Psoas muscle (tissue), 8 donors: ENCODE measurements around the gene SFSWAP. TPM values are rescaled to one million over a fixed set of nuclear protein-coding genes. Genes with fewer than 3 reads are reported as not detected.
"Not testable (repeated sequence)": the region's sequence is repeated elsewhere in the genome, so short reads cannot be mapped to it uniquely, and the experiment has no call there.

Source experiments
- ATAC-seq, 4 donors: fragments of 200-7000 bp; cut with Tn5 transposase; one replicate each; pipeline ENCODE4 v1.9.1; 2020; ENCODE audit warnings: moderate library complexity in 3 of 4, mild to moderate bottlenecking in 2 of 4
- DNase-seq, 2 donors: peaks; one replicate each; pipeline ENCODE4 v3.0.0-alpha.2; 2020
- H3K27ac ChIP-seq: fragments of 200-600 bp; one replicate; pipeline ENCODE4 v1.8.0; 2022
- H3K27me3 ChIP-seq, 3 donors: fragments of 200-600 bp in 1 of 3; one replicate each; pipeline versions ENCODE4 v1.6.1 to v1.8.0; 2013 to 2022; ENCODE audit warnings: low read length in 2 of 3, mild to moderate bottlenecking in 2 of 3, moderate library complexity in 1 of 3; ENCODE audit not compliant: insufficient read depth in 3 of 3
- H3K36me3 ChIP-seq, 2 donors: fragments of 200-600 bp in 1 of 2; one replicate each; pipeline versions ENCODE4 v1.6.1 to v1.8.0; 2013 to 2022; ENCODE audit warnings: low read depth in 1 of 2, mild to moderate bottlenecking in 1 of 2, moderate library complexity in 1 of 2; ENCODE audit not compliant: insufficient read depth in 1 of 2
- H3K4me1 ChIP-seq: fragments of 200-600 bp; one replicate; pipeline ENCODE4 v1.8.0; 2022
- H3K4me3 ChIP-seq: fragments of 200-600 bp; one replicate; pipeline ENCODE4 v1.8.0; 2022; ENCODE audit warnings: mild to moderate bottlenecking
- H3K9me3 ChIP-seq: fragments of 200-600 bp; one replicate; pipeline ENCODE4 v1.8.0; 2022
- CTCF ChIP-seq: fragments of 200-600 bp; IDR thresholded peaks from one replicate; pipeline ENCODE4 v1.8.0; 2022; ENCODE audit warnings: antibody characterized with exemption
- WGBS, 3 donors: extraction: QIAGEN DNeasy Blood & Tissue Kit; methylation state at CpG; one replicate each; pipeline versions ENCODE4 v1.1.6 to v1.1.7; 2013; 5-methylcytosine and 5-hydroxymethylcytosine counted together
- intact Hi-C, 2 donors: fragments of 100-400 bp; cut with DNase I; formaldehyde crosslinking; loops; one replicate each; pipeline versions ENCODE4 v1.11.0 to v1.14.2; 2022
- polyA plus RNA-seq, 3 donors: library from polyadenylated mRNA; stranded (reverse); fragments of 200-250 nt; gene quantifications; one replicate each; pipeline ENCODE4 v1.2.3, GENCODE V29; 2013
- total RNA-seq, 4 donors: library from RNA; stranded (reverse); fragmentation: NEBNext Ultra II Directional in 2 of 4; extraction: Animal tissue kit (Norgen Biotek cat#: 25700) in 2 of 4; gene quantifications; one replicate each; pipeline versions ENCODE4 v1.2.1 to v1.2.4, GENCODE V29; 2021 to 2023
- donor health status: healthy with polysubstance abuse.
- donor health status: DM: no; HTN: no; CAD: no; lungs with moderate emphysema.
- donor health status: Bipolar disorder and iron deficiency.
- donor health status: healthy.
- donor health status: DM: yes; HTN: yes; CAD: no.
- donor health status: DM: no; HTN: no; CAD: no.
- donor health status: DM: no; HTN: no; CAD: no.
- donor health status: DM: yes; HTN: yes; CAD: no.

SFSWAP gene
- total and polyA plus RNA-seq, 7 donors, result 19.4 to 34.3 (median 23.5) TPM

GRCh38 chr12:131677699-131678098 lies 33.2 kb upstream of the SFSWAP start:
- Histone ChIP-seq H3K36me3 (no peaks in the 10 kb centered on the region), H3K4me1 (no peaks in the 10 kb centered on the region), H3K4me3 (no peak overlapping the region), H3K27me3 (peaks cover 0 to 20% (median 5%) of the 10 kb centered on the region in 3 donors), H3K27ac (no peak overlapping the region), H3K9me3 (no peaks in the 10 kb centered on the region)
- intact Hi-C loops, result no loop called here
- no peak for ATAC-seq
- TF ChIP-seq CTCF, result no peak
- WGBS, 3 donors, result 79 to 85% (median 80%) methylated on average over 15 of the region's 15 CpGs
- no peak for DNase-seq

- H3K4me1 ChIP-seq, DNase-seq, ATAC-seq, intact Hi-C loops, H3K36me3 ChIP-seq, H3K27ac ChIP-seq, H3K9me3 ChIP-seq, H3K4me3 ChIP-seq: not testable (repeated sequence)
- peaks cover 0 to 14% (median 5%) of the 10 kb centered on the region in 3 donors for H3K27me3 ChIP-seq
- WGBS, 3 donors, result 69 to 74% (median 73%) methylated on average over 26 to 27 of the region's 29 CpGs
Observed at GRCh38 chr12:131678389-131679181, 32.3 kb upstream of the SFSWAP start.

DNA sequence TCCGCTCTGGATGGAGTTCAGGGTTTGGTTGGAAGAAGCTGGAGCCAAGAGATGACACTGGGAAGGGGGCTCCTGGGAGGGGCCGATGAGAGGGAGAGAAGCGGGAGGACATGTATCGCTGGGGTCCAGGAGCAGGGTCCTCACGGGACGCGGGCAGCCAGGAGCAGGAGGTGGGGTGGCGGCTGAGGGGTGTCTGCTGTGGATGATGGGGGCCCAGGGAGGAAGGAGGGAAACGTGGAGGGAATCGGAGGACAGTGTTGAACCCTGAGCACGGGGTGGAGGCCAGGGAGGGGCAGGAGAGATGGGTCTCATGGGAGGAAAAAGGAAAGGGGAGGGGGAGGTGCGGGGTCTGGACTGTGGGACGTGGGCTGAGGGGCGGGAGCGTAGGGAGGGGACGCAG lies 31.7 kb upstream of the SFSWAP start:
- intact Hi-C loops, ATAC-seq, DNase-seq, H3K27ac ChIP-seq, H3K4me1 ChIP-seq, H3K9me3 ChIP-seq, H3K4me3 ChIP-seq, H3K36me3 ChIP-seq: not testable (repeated sequence)
- 59 to 85% (median 74%) methylated on average over 2 to 6 of the region's 16 CpGs for WGBS, 3 donors
- peaks cover 0 to 14% (median 5%) of the 10 kb centered on the region in 3 donors for H3K27me3 ChIP-seq

GRCh38 chr12:131679816-131680215 lies 31.1 kb upstream of the SFSWAP start:
- H3K4me3 ChIP-seq, H3K27ac ChIP-seq, DNase-seq, H3K4me1 ChIP-seq, H3K9me3 ChIP-seq, intact Hi-C loops, H3K36me3 ChIP-seq, ATAC-seq: not testable (repeated sequence)
- peaks cover 0 to 10% (median 4%) of the 10 kb centered on the region in 3 donors for H3K27me3 ChIP-seq
- 45 to 67% (median 48%) methylated on average over 3 to 13 of the region's 23 CpGs for WGBS, 3 donors

DNA sequence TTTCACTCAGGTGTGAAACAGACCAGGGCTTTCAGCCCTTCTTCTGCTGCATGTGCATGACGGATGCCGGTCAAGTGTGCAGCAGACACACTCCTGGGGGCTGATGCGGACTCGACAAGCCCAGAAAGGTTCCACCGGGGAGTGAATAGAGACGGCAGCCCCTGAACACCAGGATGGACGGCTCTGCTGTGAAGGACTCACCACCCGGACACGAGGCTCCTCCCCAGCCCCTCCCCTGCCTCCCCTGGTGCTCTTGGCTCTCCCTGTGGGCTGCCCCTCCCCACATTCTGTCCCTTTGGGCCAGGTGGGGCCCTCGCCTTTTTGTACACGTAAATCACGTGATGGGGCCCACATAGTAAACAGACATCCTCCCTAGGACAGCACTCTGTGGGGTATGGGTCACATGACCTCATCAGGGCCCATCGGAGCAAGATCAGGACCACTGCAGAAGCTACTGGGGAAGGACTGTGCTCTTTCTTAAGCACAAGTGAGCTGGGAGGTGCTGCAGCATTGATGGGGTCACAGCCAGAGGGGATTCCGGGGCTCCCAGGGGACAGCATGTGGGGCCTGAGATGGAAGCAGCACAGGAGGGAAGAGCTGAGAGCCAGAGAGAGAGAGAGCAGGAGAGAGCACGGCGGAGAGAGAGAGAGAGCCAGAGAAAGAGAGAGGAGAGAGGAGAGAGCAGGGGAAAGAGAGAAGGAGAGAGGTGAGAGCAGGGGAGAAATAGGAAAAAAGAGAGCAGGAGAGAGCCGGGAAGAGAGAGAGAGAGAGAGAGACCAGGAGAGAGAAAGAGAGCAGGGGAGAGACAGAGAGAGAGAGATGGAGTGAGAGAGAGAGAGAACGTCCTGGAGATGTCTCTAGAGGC lies 30.3 kb upstream of the SFSWAP start:
- H3K9me3 ChIP-seq, intact Hi-C loops, ATAC-seq, H3K27ac ChIP-seq, H3K36me3 ChIP-seq, H3K4me1 ChIP-seq, H3K4me3 ChIP-seq, DNase-seq: not testable (repeated sequence)
- 48 to 52% (median 51%) methylated on average over 15 to 16 of the region's 18 CpGs for WGBS, 3 donors
- peaks cover 0 to 10% (median 4%) of the 10 kb centered on the region in 3 donors for H3K27me3 ChIP-seq

- DNase-seq (no peak), ATAC-seq (no peak)
- Histone ChIP-seq H3K27me3 (peaks cover 0 to 10% (median 2%) of the 10 kb centered on the region in 3 donors), H3K4me1 (no peaks in the 10 kb centered on the region), H3K9me3 (no peaks in the 10 kb centered on the region), H3K27ac (no peak overlapping the region), H3K4me3 (no peak overlapping the region), H3K36me3 (no peaks in the 10 kb centered on the region)
- 48 to 54% (median 51%) methylated on average over 5 of the region's 5 CpGs for WGBS, 3 donors
- intact Hi-C loops, result no loop called here
- no peak for TF ChIP-seq CTCF
Observed at GRCh38 chr12:131681257-131681620, 29.7 kb upstream of the SFSWAP start.

DNA sequence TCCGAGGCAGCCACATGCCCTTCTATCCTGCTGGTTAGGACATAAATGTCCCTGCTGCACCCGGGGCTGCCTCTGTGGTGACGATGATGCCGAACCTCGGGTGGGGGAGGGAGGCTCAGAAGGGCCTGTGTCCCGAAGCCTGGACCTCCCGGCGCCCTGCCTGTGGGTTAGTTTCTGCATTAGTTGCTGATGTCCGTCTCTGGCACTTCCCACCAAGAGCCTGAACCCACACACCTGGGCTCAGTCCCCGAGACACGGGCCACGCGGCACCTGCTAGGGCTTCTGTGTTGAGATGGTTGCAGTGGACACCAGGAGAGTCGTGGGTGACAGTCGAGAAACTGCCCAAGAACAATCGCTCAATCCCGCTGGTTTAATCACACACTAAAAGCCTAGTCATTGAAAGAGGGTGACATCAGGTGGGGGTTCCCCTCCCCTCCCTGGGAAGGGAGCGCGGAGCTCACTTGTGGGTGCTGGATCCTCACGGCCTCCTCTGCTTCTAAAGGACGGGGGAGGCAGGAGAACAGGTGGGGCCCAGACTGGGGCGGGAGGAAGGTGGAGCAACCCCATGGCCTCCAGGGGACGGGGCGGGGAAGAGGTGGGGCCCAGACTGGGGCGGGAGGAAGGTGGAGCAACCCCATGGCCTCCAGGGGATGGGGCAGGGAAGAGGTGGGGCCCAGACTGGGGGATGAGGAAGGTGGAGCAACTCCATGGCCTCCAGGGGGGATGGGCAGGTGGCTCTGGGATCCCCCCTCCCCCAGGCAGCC lies 29.0 kb upstream of the SFSWAP start:
- H3K9me3 ChIP-seq, H3K4me3 ChIP-seq, intact Hi-C loops, H3K36me3 ChIP-seq, H3K4me1 ChIP-seq, H3K27ac ChIP-seq: not testable (repeated sequence)
- 20 to 36% (median 29%) methylated on average over 22 to 25 of the region's 25 CpGs for WGBS, 3 donors
- peaks cover 0 to 10% (median 2%) of the 10 kb centered on the region in 3 donors for H3K27me3 ChIP-seq
- peak; percentile 52 to 94 (median 66) for ATAC-seq
- DNase-seq, result peak; percentile 50 to 82
